TTC549 (cell line): Measurements from ENCODE around the gene DMD.
"Not testable (repeated sequence)": the region's sequence is repeated elsewhere in the genome, so short reads cannot be mapped to it uniquely, and the experiment has no call there.

Experiments used
- FAIRE-seq: peaks from 2 replicates; lab custom pipeline; 2012; peaks lifted over from hg19 to GRCh38; lab: Jason Lieb, UNC

The DMD gene

DNA sequence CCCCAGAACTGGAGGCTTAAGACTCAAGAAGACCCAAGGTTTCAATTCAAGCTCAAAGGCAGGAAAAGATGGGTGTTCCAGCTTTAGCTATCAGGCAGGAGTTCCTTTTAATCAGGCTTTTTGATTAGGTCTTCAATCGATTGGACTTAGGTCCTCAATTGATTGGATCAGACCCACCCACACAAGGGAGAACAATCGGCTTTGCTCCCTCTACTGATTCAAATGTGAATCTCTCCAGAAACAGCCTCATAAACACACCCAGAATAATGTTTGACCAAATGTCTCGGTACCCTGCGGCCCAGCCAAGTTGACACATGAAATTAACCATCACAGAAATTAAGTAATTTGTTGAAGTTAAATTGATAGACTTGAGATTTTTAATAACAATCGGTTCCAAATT is 1222.4 kb downstream of the DMD start:
- no peak for FAIRE-seq

DNA sequence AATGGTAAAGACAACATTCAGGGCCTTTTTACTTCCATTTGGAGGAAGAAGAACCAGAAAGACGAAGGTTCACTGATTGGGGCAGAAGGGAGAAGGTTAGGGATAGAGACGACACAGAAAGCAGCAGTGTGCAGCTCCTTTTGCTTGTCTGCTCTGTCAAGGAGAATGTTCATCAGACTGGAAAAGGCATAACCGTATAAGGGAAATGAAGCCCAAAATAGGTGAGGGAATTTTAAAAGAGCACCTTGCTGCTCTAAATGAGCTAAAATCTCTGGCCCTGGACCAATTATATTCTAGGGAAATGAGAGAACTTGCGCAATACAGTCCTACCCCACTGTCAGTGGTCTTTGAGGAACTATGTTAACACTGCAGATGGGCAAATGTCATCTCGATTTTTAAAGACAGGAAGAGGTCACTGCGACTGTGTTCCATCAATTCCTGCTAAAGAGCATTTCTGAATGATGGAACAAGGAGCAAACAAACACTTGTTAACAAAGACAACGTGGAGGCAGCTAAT is 1229.7 kb downstream of the DMD start:
- FAIRE-seq = no peak

DNA sequence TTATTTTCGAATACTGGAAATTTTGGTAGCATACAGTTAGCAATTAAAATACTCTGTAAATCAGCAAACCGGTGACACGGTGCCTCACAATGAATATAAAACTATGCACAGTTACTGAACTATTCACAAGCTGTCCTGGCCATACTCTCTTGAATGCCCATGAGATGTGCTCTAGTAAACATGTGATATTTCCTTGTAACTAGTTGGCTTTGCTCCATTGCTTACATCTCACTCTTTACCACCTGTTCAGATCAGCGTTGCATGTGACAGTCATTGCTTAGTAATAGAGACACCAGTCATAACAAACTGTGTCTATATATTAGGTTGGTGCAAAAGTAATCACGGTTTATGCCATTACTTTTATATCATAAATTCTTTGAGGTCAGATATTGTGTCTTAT is 1241.6 kb downstream of the DMD start:
- FAIRE-seq = no peak

DNA sequence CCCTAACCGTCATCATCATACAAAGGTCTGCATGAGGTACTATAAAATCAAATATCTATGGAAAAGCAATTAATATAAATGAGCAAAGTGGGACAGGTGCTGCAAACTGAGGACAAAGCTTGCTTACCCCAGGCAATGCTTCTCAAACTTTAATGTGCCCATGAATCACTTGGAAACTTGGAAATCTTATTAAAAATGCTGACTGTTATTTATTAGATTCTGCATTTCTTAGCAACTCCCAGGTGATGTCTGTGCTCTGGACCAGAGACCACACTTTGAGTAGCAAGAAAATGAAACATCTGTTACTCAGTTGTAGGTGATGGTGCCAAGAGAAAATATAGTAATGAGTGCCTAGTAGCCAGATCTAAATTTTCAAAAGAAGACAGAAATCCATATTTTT is 1249.1 kb downstream of the DMD start:
- FAIRE-seq = no peak

DNA sequence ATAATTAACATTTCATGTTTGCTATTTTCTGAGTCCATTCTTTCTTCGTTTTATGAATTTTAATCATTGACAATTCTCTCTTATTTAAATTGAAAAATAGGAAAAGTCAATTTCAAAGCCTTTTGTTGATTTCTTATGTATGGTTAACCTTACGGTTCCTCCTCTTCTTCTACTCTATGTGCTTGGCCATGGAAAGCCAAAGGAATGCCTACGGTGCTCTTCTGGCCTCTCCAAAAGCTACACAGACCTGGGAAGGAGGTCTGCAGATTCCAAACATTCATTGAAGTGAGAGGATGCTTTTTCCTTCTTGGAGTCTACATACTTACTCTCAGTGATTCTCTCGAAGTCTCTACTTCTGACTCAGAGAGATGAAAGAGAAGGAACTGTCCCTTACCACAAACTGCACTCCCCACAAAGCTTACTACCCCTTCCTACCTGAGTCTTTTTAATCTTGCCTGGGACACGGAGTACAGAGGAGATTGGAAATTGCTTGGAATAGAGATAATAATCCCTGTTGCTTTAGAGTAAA is 1276.4 kb downstream of the DMD start:
- no peak for FAIRE-seq

DNA sequence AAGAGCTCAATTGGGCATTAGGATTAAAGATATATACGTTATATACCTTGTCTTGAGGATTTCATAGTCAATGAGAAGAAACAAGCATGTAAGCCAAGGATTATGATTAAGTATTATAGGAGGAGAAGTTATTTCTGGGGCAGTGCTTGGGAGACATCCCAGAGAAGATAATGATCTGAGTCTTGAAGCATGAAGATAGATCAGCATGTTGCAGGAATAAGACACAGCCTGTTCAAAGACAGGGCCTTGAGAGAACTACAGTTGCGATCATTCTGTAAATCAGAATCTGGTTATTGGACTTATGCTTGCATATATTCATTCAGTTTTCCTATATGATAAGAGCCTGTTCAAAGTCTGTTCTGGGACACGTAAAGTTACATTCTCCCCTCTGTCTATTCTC is 1277.3 kb downstream of the DMD start:
- FAIRE-seq = no peak

DNA sequence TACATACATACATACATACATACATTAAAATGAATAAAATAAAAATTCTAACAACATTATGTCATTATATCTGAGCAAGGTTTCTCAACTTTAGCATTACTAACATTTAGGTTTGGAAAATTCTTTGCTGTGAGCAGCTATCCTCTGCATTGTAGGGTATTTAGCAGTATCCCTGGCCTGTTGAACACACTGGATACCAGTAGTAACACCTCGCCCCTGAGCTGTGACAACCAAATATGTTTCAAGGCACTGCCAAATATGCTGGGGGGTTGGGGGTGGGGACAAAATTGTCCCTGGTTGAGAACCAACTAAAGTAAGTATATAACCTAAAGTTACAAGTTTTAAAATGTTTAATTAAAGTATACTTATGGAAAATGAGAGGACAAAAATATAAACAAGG is 1278.6 kb downstream of the DMD start:
- FAIRE-seq = no peak

DNA sequence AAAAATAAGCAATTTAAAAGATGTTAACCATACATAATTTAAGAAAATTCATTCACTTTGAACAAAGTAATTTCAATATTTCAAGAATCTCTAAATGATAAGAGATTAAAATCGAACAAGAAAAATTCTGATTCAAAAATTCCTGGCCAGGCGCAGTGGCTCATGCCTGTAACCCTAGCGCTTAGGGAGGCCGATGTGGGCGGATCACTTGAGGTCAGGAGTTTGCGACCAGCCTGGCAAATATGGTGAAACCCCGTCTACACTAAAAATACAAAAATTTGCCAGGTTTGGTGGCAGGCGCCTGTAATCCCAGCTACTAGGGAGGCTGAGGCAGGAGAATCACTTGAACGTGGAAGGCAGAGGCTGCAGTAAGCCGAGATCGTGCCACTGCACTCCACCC is 1279.0 kb downstream of the DMD start:
- FAIRE-seq = not testable (repeated sequence)

DNA sequence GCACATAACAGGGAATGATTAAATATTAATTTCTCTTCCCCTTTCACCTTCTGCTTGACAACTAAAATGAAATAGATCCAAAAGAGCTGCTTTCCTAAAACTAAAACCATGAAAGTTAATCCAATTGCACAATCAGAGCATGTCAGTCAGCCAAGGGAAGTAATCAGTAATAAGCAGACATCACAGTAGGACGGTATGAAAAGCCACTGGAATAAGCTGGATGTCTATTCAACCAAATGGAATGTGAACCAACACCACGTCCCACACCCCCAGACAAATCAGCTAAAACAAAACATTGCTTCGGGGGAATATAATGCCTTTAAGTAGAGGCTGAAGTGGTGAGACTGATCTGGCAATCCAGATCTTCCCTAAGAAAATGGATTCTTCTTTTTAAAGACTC is 1280.1 kb downstream of the DMD start:
- FAIRE-seq = no peak

DNA sequence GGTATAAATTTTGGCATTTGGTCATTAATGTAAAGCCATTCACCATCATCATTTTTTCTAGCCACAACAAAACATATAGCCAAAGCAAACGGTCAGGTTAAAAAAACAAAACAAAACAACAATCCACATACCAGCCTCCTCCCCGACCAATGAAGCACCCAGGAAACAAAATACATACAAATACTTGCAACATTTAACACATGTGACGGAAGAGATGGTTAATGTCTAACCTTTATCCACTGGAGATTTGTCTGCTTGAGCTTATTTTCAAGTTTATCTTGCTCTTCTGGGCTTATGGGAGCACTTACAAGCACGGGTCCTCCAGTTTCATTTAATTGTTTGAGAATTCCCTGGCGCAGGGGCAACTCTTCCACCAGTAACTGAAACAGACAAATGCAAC is 1282.0 kb downstream of the DMD start:
- FAIRE-seq = no peak

DNA sequence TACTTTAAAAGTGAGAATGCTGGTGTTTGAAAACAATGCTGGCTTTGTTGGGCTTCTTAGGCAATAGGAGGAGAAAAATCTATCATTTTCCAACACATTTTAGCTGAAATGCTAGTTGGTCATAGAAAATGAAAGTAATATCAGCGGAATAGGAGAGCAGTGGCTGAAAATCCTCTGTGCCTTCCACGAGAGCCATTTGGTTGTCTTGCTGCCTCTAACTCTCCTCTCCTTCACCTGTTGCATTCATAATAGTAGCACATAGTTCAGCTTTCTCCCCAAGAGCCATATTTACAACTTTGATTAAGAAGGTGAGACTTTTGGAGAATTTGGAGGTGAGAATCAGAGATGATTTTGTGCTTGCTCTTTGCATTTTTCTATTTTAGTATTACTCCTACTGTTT is 1290.1 kb downstream of the DMD start:
- FAIRE-seq = no peak

DNA sequence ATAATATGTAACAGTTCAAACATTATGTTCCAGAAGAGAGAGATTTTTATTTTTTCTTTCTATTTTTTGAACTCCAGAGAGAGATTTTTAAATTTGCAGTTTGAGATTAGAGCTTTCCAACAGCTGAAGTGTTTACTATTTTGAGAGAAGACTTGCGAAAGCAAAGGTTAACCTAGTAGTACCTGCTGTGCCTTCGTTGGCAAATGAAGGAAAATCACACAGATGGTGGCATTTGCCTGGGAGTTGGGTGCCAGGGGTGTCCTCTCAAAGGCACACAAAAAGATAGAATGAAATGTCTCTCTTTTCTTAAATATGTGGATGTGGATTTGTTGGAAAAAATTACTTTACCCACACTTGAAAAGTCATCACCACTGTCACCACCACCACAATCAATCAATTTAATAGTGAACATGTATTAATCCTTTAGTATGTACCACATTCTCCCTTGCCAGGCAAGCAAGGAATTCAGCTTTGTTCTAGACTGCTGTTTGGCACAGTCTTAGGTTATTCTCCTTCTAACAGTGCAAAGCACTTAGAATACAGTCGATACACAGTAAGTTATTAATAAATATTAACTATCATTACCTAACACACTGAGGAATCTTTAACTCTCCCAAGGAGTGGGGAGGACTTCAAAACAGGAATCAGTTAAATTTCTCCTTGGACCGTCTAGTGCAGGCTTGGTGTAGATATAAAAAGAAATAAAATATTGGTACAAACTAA is 1301.3 kb downstream of the DMD start:
- no peak for FAIRE-seq

DNA sequence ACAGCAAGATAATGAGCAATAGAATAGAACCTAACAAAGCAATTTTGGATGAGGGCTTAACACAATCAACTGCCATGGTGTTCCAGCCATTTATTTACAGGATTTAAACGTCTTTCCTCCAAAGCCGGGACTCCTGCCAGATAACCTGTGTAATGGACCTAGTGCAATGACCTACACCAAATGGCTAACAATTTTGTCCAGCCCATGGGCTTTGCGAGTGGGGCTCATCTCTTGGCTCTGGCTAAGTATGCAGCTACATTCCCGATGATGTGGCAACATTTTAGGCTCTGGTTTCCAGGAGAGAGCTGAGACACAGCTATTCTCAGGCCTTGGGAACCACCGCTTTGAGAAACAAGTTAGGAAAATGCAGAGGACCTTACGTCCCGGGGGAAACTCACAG is 1317.2 kb downstream of the DMD start:
- FAIRE-seq = no peak

DNA sequence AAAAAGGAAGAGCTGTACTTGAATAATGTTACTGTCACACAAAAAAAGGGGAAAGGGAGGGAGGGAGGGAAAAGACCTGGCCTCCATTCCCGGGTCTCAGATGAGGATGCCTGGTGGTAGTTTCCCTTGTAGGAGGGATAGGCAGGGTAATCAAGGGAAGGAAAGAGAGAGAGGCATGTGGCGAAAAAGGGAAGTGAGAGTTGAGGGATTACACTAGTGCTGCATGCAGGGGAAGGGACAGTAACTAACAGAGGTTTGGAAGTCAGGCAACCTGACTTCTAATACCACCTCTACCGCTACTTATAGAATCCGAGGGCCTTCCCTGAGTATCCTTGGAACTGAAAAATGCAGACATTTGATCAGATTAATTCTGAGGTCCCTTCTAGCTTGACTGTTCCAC is 1317.8 kb downstream of the DMD start:
- no peak for FAIRE-seq

DNA sequence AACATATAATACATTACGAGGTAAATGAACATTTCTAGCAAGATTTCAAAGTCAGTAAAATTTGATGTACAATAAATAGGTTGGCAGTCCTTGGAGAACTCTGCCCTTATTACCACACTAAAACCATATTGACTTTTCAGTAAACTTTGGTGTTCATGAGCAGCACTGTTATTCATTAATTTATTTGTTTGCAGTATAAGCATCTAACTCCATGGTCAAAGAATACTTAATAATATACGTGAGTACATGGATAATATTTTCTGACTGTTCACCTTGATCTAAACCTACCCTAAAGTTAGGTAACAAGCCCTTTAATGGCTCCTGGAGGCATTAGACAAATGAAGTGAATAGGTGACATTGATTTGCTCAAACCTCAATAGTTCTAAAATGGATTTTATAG is 1322.3 kb downstream of the DMD start:
- no peak for FAIRE-seq

DNA sequence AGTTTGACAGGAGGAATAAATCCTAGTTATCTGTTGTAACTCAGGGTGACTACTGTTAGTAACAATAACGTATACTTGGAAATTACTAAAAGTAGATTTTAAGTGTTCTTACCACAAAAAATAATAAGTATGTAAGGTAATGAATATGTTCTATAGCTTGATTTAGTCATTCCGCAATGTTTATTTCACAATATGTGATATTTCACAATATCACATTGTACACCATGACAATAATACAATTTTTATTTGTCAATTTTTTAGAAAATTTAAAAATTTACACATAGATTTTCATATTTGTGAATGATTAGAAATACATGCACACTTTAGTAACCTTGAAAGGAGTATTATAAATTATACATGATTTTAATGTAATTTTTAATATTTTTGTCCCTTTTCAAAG is 1326.8 kb downstream of the DMD start:
- no peak for FAIRE-seq

DNA sequence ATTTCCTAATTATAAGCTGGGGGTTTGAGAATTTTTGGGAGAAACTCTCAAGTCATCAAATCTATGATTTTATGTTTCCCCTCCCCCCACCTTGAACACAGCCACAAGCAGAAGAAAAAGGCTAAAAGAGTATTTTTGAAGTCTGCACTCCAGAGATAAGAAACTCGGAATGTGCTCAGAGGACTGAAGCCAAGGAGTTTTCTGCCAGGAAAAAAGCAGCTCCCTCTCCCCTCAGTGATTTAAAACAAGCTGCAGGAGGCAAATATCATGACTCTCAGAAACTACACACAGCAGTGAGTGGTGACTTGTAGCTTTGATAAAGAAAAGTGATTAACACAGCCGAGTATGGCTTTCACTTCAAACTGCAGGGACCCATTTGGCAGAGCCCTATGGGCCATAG is 1339.3 kb downstream of the DMD start:
- no peak for FAIRE-seq

DNA sequence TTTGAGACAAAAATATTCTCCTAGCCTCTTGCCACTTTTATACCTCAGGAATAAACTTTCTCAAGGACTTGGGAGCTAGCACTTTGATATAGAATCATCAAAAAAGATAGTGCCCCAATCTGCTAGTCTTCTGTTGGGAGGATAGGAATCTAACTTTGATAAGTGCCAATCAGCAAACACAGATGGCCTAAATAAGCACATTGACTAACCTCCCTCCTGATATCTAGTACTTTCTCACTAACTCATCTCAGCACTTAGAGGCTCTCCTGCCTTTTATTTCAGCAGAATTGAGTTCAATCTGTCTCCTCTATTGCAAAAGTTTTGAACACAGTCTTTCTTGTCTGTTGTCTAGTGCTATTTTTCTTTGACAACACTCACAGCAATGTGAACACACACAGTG is 1341.1 kb downstream of the DMD start:
- FAIRE-seq = no peak

DNA sequence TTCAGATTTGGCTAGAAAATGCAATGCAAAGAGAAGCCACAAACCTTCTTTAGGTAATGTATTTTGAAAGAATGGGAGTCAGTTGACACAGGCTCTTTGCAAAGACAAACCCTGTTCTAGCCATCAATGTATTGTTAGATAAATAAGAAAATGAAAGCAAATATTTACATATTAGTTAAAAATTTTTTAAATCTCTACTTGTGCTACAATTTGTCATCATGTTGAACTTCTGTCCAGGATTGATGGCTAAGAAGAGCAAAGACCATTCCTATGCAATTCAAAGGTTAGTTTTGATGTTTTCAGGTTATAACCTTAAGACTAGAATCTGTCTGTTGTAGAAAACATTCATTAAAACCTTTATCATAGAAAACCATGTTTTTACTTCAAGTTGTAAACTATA is 1350.7 kb downstream of the DMD start:
- FAIRE-seq = no peak

DNA sequence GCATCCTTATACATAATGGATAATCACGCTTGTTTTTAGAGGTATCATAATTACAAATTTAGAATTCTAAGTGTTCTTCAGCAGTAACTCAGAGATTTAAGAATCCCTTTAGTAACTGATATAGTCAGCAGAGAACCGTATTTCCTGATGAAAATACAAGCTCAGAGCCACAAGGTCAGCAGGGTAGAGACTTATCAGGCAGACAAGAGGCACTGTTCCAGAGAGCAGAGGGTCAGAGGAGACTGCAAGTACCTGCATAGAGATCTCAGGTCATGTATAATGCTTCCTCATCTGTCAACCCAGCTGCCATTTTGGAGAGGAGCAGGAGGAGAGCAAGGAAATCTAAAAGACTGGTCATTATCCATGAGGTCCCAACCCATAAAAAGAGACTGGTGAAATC is 1352.4 kb downstream of the DMD start:
- FAIRE-seq = no peak

DNA sequence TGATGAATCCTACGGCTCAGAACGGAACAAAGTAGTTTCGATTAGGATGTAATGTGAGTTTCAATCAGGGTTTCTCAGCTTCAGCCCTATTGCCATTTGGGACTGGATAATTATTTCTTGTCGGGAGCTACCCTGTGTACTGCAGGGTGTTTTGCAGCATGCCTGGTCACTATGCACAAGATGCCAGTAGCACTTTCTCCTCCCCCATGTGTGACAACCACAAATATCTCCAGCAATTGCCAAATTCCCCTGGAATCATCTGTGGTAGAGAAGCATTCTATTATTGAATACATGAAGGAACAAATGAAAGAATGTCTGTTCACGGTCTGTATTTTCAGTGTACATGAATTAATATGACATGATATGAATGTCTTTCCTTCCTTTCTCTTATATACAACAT is 1356.6 kb downstream of the DMD start:
- FAIRE-seq = no peak

DNA sequence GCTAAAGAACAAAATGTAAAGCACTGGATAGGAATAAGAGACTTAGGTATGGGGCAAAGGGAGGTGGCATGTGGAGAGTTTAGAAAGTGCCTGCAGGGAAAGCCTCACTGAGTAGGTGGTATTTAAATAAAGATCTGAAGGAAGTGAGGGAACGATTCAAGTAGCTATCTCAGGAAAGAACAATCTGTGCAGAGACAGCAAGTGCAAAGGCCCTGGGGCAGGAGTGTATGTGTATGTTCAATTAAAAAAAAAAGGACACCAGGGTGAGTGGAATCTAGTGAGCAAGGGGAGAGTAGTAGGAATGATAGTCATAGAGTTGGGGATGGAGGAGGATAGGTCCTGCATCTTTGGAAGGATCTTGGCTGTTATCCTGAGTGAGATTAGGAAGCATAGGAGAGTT is 1359.6 kb downstream of the DMD start:
- no peak for FAIRE-seq

DNA sequence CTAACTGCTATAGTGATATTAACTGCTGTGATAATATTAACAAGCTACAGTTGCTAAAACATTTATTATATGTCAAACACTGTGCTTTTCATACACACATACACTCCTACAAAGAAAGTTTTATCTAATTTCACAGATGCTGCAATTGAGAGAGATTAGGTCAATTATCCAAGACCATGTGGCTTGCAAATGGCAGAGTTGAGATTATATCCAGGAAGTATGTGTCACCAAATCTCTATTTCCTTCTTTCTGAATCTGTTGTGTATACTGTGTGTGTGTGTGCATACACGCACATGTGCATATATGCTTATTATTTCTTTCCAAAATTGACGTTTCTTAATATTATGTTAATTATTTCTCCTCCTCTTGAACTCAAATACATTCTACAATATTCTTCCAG is 1363.6 kb downstream of the DMD start:
- FAIRE-seq = no peak

DNA sequence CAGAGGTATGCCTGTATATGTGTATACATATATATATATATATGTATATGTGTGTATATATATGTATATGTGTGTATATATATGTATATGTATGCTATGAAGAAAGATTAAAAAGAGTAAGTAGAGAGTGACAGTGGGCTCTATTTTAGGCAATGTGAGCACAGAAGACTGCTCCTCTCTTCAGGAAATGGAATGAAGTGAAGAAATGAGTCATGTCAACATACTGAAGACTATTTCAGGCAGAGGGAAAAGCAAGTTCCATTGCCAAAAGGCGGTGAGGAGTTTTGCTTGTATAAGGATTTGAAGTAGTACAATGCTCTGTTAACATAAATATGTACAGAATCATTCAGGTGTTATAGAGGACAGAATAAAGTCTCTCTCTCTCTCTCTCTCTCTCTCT is 1366.3 kb downstream of the DMD start:
- FAIRE-seq = no peak

DNA sequence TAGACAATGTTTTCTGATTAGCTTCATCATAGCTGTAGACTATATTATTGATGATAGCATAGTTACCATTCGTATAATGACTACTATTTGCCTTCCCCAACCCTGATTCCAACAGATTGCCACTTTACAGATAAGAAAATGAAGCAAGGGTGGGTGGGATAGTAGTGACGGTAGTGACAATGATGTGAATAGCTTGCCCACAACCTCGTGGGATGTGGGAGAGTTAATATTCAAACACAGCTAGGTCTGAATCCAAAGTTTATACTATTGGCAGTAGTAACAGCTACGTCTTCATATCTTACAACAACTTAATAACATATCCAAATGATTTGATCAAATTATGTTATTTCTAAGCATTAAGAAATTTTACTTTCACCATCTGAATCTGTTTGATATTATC is 1372.7 kb downstream of the DMD start:
- no peak for FAIRE-seq
